GM19395 (cell line): ENCODE data around the gene POU3F2.

Experiments
- ATAC-seq: cut with Tn5 transposase; IDR thresholded peaks from one replicate; pipeline ENCODE4 v1.9.1; 2021; ENCODE audit warnings: mild to moderate bottlenecking, moderate library complexity; ENCODE audit not compliant: unreplicated experiment

Gene POU3F2

GRCh38 chr6:98830146-98830545 lies 4.2 kb upstream of the POU3F2 start:
- no peak for ATAC-seq

GRCh38 chr6:98831057-98831958 lies 3.1 kb upstream of the POU3F2 start:
- no peak for ATAC-seq

- ATAC-seq = no peak
These were observed 2.5 kb upstream of the POU3F2 start for GRCh38 chr6:98831959-98832283.

GRCh38 chr6:98832284-98833056 lies 1.9 kb upstream of the POU3F2 start:
- no peak for ATAC-seq

- peak; percentile 23 for ATAC-seq
These were observed 1.4 kb upstream of the POU3F2 start for GRCh38 chr6:98833057-98833306.

- peak; percentile 10 for ATAC-seq
These were observed 891 bp upstream of the POU3F2 start for GRCh38 chr6:98833307-98834059.

GRCh38 chr6:98835149-98836024 lies 1.0 kb downstream of the POU3F2 start:
- no peak for ATAC-seq

GRCh38 chr6:98836025-98836961 lies 1.9 kb downstream of the POU3F2 start:
- ATAC-seq = no peak

GRCh38 chr6:98836962-98837944 lies 2.9 kb downstream of the POU3F2 start:
- ATAC-seq = no peak

GRCh38 chr6:98838032-98838431 lies 3.7 kb downstream of the POU3F2 start:
- no peak for ATAC-seq

- no peak for ATAC-seq
These were observed 4.6 kb downstream of the POU3F2 start for GRCh38 chr6:98838975-98839374.

GRCh38 chr6:98839781-98840361 lies 5.5 kb downstream of the POU3F2 start:
- no peak for ATAC-seq

GRCh38 chr6:98840385-98840784 lies 6.0 kb downstream of the POU3F2 start:
- ATAC-seq = no peak

GRCh38 chr6:98840996-98841513 lies 6.7 kb downstream of the POU3F2 start:
- ATAC-seq = no peak

- ATAC-seq = no peak
These were observed 7.4 kb downstream of the POU3F2 start for GRCh38 chr6:98841621-98842341.

GRCh38 chr6:98842342-98843180 lies 8.2 kb downstream of the POU3F2 start:
- no peak for ATAC-seq
